Measurements from ENCODE around the gene TMEM132D.

GRCh38 chr12:129372348-129372747, 531.5 kb downstream of the TMEM132D start:
- TF ChIP-seq CTCF (IDR thresholded peaks at IDR 0.05) (no peak), POLR2A (IDR thresholded peaks at IDR 0.05) (no peak)
